ENCODE results near the gene FHOD3. TPM values are rescaled to one million over a fixed set of nuclear protein-coding genes. Genes with fewer than 3 reads are reported as not detected.

FHOD3 gene
- total and polyA plus RNA-seq, 2 of the 4 experiments (the other 2 are of a cell fraction) = 14.6 to 16.0 TPM

- DNase-seq (no peak), ATAC-seq (ENCODE audit: low read depth) (no peak)
- no peak overlapping the region for H2BK15ac ChIP-seq (ENCODE audit: low read depth, low read length)
- H3K4me3 ChIP-seq (ENCODE audit: insufficient read depth, low read depth, low read length) = no peak overlapping the region
- no TSS peak for BruUV-seq (replicated peaks)
- no peak overlapping the region for H3K27ac ChIP-seq (ENCODE audit: insufficient read depth, low read length)
- in situ Hi-C loops (cut with MboI; ENCODE audit: low sequenced_read_pairs) (no loop called here), intact Hi-C loops (cut with micrococcal nuclease) (no loop called here), dilution Hi-C loops (cut with HindIII; ENCODE audit: low sequenced_read_pairs, unreplicated experiment) (no loop called here)
- H2AK9ac ChIP-seq (replicated peaks; ENCODE audit: low read depth, low read length, poor library complexity) = no peak overlapping the region
- no peak for TF ChIP-seq BHLHE40 (IDR thresholded peaks at IDR 0.05; ENCODE audit: low read depth, low read length)
- no peaks in the 10 kb centered on the region for H3K9me3 ChIP-seq (ENCODE audit: control insufficient read depth, insufficient read depth, low read length)
- H2BK5ac ChIP-seq (ENCODE audit: low read depth, low read length, poor library complexity, severe bottlenecking) = no peak overlapping the region
- no peak overlapping the region for H3K9ac ChIP-seq (ENCODE audit: low read depth, low read length)
- H3K36me3 ChIP-seq (ENCODE audit: control insufficient read depth, insufficient read depth, low read length) = no peaks in the 10 kb centered on the region
- peaks cover 6 to 15% of the 10 kb centered on the region in 2 experiments; a peak in 1 of 4 replicates for H3K79me1 ChIP-seq (ENCODE audit: low read depth in 1 of 2, low read length in 2 of 2)
- H3K56ac ChIP-seq (ENCODE audit: extremely low read depth, insufficient read depth, low read length) = no peak overlapping the region
- peaks cover 14% of the 10 kb centered on the region for H3K4me1 ChIP-seq (ENCODE audit: control insufficient read depth, insufficient read depth, low read length)
- H3K27me3 ChIP-seq (ENCODE audit: control insufficient read depth, insufficient read depth, low read length) = no peaks in the 10 kb centered on the region
- peak overlapping the region; percentile 35; the same call in 1 of the 2 replicates for H2BK20ac ChIP-seq (ENCODE audit: low read depth, low read length)
- no peak overlapping the region for H2BK120ac ChIP-seq (ENCODE audit: low read depth, low read length)
- H3K23ac ChIP-seq (ENCODE audit: low read depth, low read length) = no peak overlapping the region
- H2AK5ac ChIP-seq (ENCODE audit: low read depth, low read length) = no peak overlapping the region
- H3K18ac ChIP-seq (ENCODE audit: low read depth, low read length) = no peak overlapping the region
- POLR2A ChIA-PET (ENCODE audit: unreplicated experiment) = no interaction called here
- no peak overlapping the region for H3K14ac ChIP-seq (replicated peaks; ENCODE audit: low read depth, low read length)
- no peak overlapping the region for H2AFZ ChIP-seq (replicated peaks; ENCODE audit: low read length, poor library complexity)
- H3K4ac ChIP-seq (ENCODE audit: low read depth, low read length) = no peak overlapping the region
- H4K5ac ChIP-seq (ENCODE audit: low read depth, low read length) = no peak overlapping the region
- no peak overlapping the region for H3K4me2 ChIP-seq (ENCODE audit: low read depth, low read length)
- H4K91ac ChIP-seq (ENCODE audit: insufficient read depth, low read depth, low read length) = no peak overlapping the region
- CTCF ChIA-PET = no interaction called here
- peaks cover 5% of the 10 kb centered on the region; the same call in 1 of the 2 replicates for H3K9me1 ChIP-seq (ENCODE audit: insufficient read depth, low read length)
- 60% methylated on average over 1 of the region's 6 CpGs; no CpG with 5 or more reads in 1 of the 2 experiments for WGBS, 2 experiments (ENCODE audit: extremely low coverage in 2 of 2, insufficient read length in 1 of 2)
- no peak overlapping the region for H4K8ac ChIP-seq (ENCODE audit: low read depth in 2 of 2, low read length in 2 of 2)
- H4K20me1 ChIP-seq (ENCODE audit: insufficient read depth, low read length) = no peaks in the 10 kb centered on the region
Measured at GRCh38 chr18:36450264-36450663, 152.8 kb downstream of the FHOD3 start.

Data from IMR-90 (cell line).